DOHH2 (cell line): Measurements from ENCODE around the gene HMSD.

Experiments
- H3F3A ChIP-seq: fragments of 200-600 bp; sonication (generic), shearing (Covaris generic); 2 replicates; pipeline ENCODE4 v1.6.0; 2016; ENCODE audit warnings: antibody characterized with exemption, mild to moderate bottlenecking; ENCODE audit not compliant: control insufficient read depth, insufficient read depth
- H3K27ac ChIP-seq: fragments of 200-600 bp; sonication (generic); 2 replicates; pipeline ENCODE4 v1.5.1; 2014; ENCODE audit warnings: low read depth, mild to moderate bottlenecking, low read length, moderate library complexity
- H3K27me3 ChIP-seq: fragments of 200-600 bp; sonication (generic); 2 replicates; pipeline ENCODE4 v1.6.1; 2014; ENCODE audit warnings: mild to moderate bottlenecking, low read length, mixed read lengths; ENCODE audit not compliant: control insufficient read depth
- H3K36me3 ChIP-seq: fragments of 200-600 bp; sonication (generic); 2 replicates; pipeline ENCODE4 v1.6.1; 2014; ENCODE audit warnings: mild to moderate bottlenecking, low read length, moderate library complexity, mixed read lengths; ENCODE audit not compliant: control insufficient read depth
- H3K4me1 ChIP-seq: fragments of 200-600 bp; sonication (generic); 2 replicates; pipeline ENCODE4 v1.6.1; 2014; ENCODE audit warnings: mild to moderate bottlenecking, low read length, mixed read lengths; ENCODE audit not compliant: control insufficient read depth
- H3K4me2 ChIP-seq: fragments of 200-600 bp; sonication (generic); 2 replicates; pipeline ENCODE4 v1.6.0; 2014; ENCODE audit warnings: mild to moderate bottlenecking, low read length, moderate library complexity
- H3K4me3 ChIP-seq: fragments of 200-600 bp; sonication (generic); 2 replicates; pipeline ENCODE4 v1.5.1; 2014; ENCODE audit warnings: mild to moderate bottlenecking, low read length, mixed read lengths
- H3K79me2 ChIP-seq: fragments of 200-600 bp; sonication (generic); 2 replicates; pipeline ENCODE4 v1.6.1; 2014; ENCODE audit warnings: mild to moderate bottlenecking, low read length, mixed read lengths; ENCODE audit not compliant: control insufficient read depth
- H3K9me2 ChIP-seq: fragments of 200-600 bp; sonication (generic); replicated peaks from 2 replicates; pipeline ENCODE4 v1.6.1; 2014; ENCODE audit warnings: mild to moderate bottlenecking, low read length, mixed read lengths; ENCODE audit not compliant: control insufficient read depth
- H3K9me3 ChIP-seq: fragments of 200-600 bp; sonication (generic); 2 replicates; pipeline ENCODE4 v1.6.1; 2014; ENCODE audit warnings: antibody characterized with exemption, low read length, mixed read lengths; ENCODE audit not compliant: control insufficient read depth, insufficient read depth
- H4K20me1 ChIP-seq: fragments of 200-600 bp; sonication (generic); 2 replicates; pipeline ENCODE4 v1.6.0; 2014; ENCODE audit warnings: low read depth, mild to moderate bottlenecking, antibody characterized with exemption, low read length, moderate library complexity; ENCODE audit not compliant: control insufficient read depth, insufficient read depth
- CTCF ChIP-seq: fragments of 200-600 bp; sonication (generic); IDR thresholded peaks from one replicate; pipeline ENCODE4 v1.5.1; 2014; ENCODE audit warnings: antibody characterized with exemption, mild to moderate bottlenecking, low read depth, low read length; ENCODE audit not compliant: poor library complexity, severe bottlenecking
- EZH2phosphoT487 ChIP-seq: fragments of 200-600 bp; sonication (generic); IDR thresholded peaks from 2 replicates; pipeline ENCODE4 v1.6.1; 2017; ENCODE audit warnings: borderline replicate concordance, mild to moderate bottlenecking, antibody characterized with exemption, low read length, moderate library complexity, mixed read lengths

Gene HMSD

GRCh38 chr18:63930773-63931354, 18.2 kb upstream of the HMSD start:
- Histone ChIP-seq H3K4me2 (no peak overlapping the region), H3K9me2 (no peaks in the 10 kb centered on the region), H3K27ac (no peak overlapping the region), H3K9me3 (no peaks in the 10 kb centered on the region), H3K4me1 (no peaks in the 10 kb centered on the region), H3K79me2 (no peaks in the 10 kb centered on the region), H3K36me3 (no peaks in the 10 kb centered on the region), H4K20me1 (no peaks in the 10 kb centered on the region), H3F3A (no peaks in the 10 kb centered on the region), H3K4me3 (no peak overlapping the region), H3K27me3 (peaks cover 29% of the 10 kb centered on the region)
- TF ChIP-seq CTCF: no peak
- no peak for TF ChIP-seq EZH2phosphoT487

- peak; percentile 70 for TF ChIP-seq CTCF
- TF ChIP-seq EZH2phosphoT487: no peak
Observed at GRCh38 chr18:63936156-63936931, 12.8 kb upstream of the HMSD start.

GRCh38 chr18:63936932-63937393, 12.1 kb upstream of the HMSD start:
- peaks cover 36% of the 10 kb centered on the region for H3K27me3 ChIP-seq
- no peak overlapping the region for H3K27ac ChIP-seq
- peak overlapping the region; percentile 90 for H3K4me2 ChIP-seq
- H3K4me3 ChIP-seq: peak overlapping the region; percentile 75
- H4K20me1 ChIP-seq: no peaks in the 10 kb centered on the region
- H3K9me2 ChIP-seq: no peaks in the 10 kb centered on the region
- H3K4me1 ChIP-seq: peaks cover 12% of the 10 kb centered on the region
- H3F3A ChIP-seq: no peaks in the 10 kb centered on the region
- no peaks in the 10 kb centered on the region for H3K79me2 ChIP-seq
- TF ChIP-seq CTCF (no peak), EZH2phosphoT487 (no peak)
- H3K36me3 ChIP-seq: no peaks in the 10 kb centered on the region
- no peaks in the 10 kb centered on the region for H3K9me3 ChIP-seq

More at GRCh38 chr18:63936156-63936931, 12.8 kb upstream of the HMSD start:
- Histone ChIP-seq H3K27ac (no peak overlapping the region), H3K4me2 (peak overlapping the region; percentile 90), H3K9me2 (no peaks in the 10 kb centered on the region), H3K4me3 (peak overlapping the region; percentile 75), H3K36me3 (no peaks in the 10 kb centered on the region), H3K4me1 (peaks cover 12% of the 10 kb centered on the region), H3F3A (no peaks in the 10 kb centered on the region), H3K9me3 (no peaks in the 10 kb centered on the region), H3K79me2 (no peaks in the 10 kb centered on the region), H3K27me3 (peaks cover 36% of the 10 kb centered on the region), H4K20me1 (no peaks in the 10 kb centered on the region)
